ENCODE data around the gene PLEKHS1. TPM values are rescaled to one million over a fixed set of nuclear protein-coding genes. Genes with fewer than 3 reads are reported as not detected.
A peak's percentile ranks its signal among the peaks of the same experiment; 100 is the strongest.
"Not testable (repeated sequence)": the region's sequence is repeated elsewhere in the genome, so short reads cannot be mapped to it uniquely, and the experiment has no call there.

PLEKHS1 gene
- total RNA-seq, 1 donor, result not detected

DNA sequence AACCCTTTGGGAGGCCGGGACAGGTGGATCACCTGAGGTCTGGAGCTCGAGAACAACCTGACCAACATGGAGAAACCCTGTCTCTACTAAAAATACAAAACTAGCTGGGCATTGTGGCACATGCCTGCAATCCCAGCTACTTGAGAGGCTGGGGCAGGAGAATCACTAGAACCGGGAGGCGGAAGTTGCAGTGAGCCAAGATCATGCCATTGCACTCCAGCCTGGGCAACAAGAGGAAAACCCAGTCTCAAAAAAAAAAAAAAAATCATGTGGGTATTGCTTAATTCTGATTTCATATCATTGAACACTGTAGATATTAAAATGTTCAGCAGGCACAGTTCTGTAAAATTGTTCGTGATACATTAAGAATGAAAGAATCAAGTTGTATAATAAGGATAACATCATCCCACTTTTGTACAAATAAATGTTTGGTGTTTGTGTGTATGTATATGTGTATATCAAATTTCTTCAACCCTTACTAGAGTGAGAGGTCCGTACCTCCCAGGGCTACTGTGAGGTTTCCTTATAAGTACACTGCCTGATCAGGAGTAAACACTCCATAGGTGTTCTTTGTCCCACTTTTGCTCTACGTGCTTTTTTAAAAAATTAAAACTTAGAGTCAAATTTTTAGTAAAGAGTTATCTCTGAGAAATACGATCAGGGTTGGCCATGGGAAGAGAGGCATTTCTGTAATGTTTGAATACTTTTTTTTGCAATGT lies 31.7 kb downstream of the PLEKHS1 start:
- no peak for DNase-seq (ENCODE audit: low read depth in 2 of 3, low spot score in 2 of 3)

DNA sequence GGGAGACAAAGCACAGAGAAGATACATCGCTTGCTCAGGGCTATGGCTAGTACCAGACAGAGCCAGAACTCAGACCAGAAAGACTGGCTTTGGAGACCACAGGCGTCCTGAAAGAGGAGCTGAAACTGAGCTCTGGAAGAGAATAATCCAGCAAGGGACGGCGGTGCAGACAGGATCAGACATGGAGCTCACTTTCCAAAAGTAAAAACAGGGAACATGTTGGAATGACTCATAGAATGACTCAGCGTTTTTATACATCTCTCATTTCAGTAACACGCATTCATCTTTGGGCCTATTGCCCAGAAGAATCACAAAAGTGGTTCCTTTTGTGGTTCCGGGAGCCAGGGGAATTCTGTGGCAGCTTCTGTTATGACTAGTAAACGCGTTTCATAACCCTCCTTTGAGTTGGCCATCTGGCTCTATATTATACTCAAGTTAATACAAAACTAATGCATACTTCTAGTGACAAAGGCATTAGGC lies 37.2 kb downstream of the PLEKHS1 start:
- peak in 2 of 3 donors; percentile 40 to 52 for DNase-seq (ENCODE audit: low read depth in 2 of 3, low spot score in 2 of 3)

DNA sequence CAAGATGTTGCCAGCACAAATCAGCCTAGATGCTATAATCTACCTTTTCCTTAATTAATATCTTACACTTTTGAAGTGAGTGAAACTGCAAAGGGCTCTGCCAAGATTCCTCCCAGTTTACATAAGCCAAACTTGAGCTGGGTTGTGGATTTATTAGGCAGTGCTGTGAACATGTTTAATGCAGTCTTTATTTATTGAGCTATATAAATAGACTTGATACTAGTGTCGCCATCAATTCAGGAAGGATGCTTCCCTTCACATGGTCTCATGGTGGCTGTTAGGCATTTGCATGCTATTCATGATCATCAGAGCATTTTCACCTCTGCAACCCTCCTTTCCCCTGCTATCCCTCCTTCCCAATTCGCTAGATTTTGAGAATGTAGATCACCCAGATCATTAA lies 40.2 kb downstream of the PLEKHS1 start:
- no peak for DNase-seq (ENCODE audit: low read depth in 2 of 3, low spot score in 2 of 3)

DNA sequence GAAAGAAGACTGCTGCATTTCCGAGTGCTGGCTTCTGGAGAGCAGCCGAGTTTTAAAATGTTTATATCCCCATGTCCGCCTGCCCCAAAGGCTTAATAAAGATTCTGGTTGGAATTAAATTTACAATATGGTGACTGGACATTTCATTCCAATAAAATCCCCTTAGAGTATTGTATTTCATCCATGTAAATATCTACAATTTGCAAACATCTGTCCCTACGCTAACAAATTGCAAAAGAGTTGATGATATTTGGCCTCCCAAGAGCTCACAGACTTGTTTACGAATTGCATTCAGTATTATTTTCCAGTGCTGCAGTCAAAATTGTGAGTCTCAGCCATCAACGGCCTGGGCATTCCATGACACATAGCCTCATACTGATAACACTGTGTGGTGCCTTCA lies 50.1 kb downstream of the PLEKHS1 start:
- DNase-seq (ENCODE audit: low read depth in 2 of 3, low spot score in 2 of 3), result no peak

DNA sequence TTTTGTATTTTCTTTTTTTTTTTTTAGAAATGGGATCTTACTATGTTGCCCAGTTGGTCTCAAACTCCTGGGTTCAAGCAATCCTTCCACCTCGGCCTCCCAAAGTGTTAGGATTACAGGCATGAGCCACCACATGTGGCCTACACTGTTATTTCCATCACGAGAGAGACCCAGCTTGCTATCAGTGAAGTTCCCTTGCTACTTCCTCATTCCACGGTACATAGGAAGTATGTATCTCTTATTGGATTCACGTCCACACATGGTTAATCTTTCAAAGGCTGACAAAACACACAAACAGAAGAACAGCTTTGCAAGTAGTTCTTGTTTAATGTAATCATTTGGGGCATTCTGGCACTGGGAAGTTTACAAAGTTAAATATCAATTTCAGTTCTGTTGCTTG lies 51.5 kb downstream of the PLEKHS1 start:
- DNase-seq (ENCODE audit: low read depth in 2 of 3, low spot score in 2 of 3), result peak in 2 of 3 donors; percentile 10 to 70

DNA sequence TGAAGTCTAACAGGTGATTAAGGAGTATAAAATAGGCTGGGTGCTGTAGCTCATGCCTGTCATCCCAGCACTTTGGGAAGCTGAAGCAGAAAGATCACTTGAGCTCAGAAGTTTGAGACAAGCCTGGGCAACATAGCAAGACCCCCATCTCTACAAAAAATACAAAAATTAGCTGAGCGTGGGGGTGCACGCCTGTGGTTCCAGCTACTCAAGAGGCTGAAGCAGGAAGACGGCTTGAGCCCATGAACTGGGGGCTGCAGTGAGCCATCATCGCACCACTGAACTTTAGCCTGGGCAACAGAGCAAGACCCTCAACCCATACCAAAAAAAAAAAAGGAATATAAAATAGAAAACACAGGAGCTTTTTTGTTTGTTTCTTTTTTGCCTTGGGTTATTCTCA lies 55.0 kb downstream of the PLEKHS1 start:
- no peak for DNase-seq (ENCODE audit: low read depth in 2 of 3, low spot score in 2 of 3)

DNA sequence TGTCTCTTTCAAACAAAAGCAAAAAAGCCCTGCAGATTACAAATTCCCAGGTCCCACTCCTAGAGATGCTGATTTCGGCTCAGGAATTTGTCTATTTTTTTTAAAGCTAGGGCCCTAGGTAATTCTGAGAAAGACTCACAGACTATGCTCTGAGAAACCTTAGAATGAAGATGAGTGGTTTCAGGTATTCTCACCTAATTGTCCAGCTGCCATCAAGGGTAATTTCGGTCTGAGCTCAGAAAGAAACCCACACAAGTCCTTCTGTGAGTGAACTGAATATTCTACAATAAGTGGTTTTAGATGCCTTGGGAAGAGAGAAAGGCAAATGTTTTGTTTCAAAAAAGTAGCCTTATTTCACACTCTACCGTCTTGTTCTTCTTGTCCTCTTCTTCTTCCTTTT lies 56.7 kb downstream of the PLEKHS1 start:
- no peak for DNase-seq (ENCODE audit: low read depth in 2 of 3, low spot score in 2 of 3)

DNA sequence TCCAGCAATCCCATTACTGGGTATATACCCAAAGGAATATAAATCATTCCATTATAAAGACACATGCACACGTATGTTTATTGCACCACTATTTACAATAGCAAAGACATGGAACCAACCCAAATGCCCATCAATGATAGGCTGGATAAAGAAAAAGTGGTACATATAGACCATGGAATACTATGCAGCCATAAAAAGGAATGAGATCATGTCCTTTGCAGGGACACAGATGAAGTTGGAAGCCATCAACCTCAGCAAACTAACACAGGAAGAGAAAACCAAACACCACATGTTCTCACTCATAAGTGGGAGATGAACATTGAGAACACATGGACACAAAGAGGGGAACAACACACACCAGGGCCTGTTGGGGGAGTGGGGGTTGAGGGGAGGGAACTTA lies 63.2 kb downstream of the PLEKHS1 start:
- DNase-seq (ENCODE audit: low read depth in 2 of 3, low spot score in 2 of 3), result not testable (repeated sequence)

DNA sequence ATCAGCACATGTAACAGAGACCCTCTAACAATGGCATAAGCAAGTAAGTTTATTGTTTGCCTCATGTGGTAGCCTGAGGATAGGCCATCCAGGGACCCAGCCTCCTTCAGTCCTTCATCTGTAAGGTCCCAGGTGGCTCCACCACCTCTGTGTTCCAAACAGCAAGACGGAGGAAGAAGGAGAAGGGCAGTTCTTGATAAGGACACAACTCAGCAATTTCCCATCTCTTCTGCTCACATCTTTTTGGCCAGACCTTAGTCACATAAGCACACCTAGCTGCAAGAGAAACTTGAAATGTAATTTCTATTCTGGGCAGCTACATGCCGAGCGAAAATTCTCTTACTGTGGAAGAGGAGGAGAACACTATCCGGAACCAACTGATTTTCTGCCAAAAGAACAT lies 68.5 kb downstream of the PLEKHS1 start:
- DNase-seq (ENCODE audit: low read depth in 2 of 3, low spot score in 2 of 3), result no peak

DNA sequence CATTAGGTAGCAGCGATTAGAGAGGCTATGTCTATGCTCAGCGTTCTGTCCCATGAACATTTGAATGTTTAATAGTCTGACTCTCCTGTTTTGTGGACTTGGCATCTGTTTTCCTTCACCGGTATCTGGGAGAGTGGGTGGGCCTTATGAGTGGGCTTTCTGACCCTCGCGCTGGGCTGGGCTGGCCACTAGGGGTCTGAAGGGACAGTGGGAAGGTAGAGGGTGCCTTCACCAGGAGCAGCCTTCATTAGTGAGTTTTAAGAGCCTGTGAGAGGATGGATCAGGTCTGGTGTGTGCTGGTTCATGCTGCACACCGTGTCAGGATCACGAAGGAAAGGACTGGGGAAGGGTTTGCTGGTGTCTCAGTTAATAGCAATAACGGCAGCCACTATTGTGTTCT lies 69.0 kb downstream of the PLEKHS1 start:
- DNase-seq (ENCODE audit: low read depth in 2 of 3, low spot score in 2 of 3), result no peak

DNA sequence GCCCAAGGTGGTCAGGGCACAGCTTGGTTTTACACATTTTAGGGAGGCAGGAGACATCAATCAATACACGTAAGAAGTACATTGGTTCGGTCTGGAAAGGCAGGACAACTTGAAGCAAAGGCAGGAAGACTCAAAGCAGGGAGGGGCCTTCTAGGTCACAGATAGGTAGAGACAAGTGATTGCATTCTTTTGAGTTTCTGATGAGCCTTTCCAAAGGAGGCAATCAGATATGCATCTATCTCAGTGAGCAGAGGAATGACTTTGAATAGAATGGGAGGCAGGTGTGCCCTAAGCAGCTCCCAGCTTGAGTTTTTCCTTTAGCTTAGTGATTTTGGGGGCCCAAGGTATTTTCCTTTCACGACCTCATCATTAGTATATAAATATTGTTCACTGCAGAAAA lies 69.8 kb downstream of the PLEKHS1 start:
- DNase-seq (ENCODE audit: low read depth in 2 of 3, low spot score in 2 of 3), result not testable (repeated sequence)

DNA sequence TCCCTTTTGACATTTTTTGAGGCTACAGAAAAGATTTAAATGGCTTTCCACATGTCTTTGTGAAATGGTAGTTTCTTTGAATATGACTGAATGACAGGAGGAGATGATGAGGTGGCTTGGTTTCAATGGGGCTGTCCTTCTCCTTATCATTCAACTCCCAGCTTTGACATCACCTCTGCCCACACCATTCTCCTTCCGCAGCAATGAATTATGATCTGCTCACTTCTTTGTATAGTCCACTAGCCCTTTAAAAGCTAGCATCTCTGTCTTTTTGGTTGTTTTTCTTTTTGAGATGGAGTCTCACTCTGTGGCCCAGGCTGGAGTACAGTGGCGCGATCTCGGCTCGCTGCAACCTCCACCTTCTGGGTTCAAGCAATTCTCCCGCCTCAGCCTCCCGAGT lies 70.7 kb downstream of the PLEKHS1 start:
- DNase-seq (ENCODE audit: low read depth in 2 of 3, low spot score in 2 of 3), result no peak

DNA sequence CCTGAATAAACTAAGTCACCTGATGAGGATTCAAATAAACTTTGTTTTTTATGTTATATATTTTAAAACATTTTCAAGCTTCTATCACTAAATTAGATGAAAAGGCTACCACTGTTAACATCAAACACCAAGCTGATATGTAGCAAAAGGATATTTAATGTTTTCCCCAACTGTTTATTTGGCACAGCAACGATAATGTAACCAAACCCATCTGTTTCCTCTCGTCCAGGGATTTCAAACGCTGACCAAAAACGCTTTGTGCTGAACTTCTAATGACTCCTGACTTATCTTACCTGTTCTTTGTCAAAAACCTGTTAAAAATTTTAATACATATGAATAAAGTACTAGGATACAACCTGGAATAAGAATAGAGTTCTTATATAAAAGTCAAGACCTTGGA lies 71.9 kb downstream of the PLEKHS1 start:
- no peak for DNase-seq (ENCODE audit: low read depth in 2 of 3, low spot score in 2 of 3)

DNA sequence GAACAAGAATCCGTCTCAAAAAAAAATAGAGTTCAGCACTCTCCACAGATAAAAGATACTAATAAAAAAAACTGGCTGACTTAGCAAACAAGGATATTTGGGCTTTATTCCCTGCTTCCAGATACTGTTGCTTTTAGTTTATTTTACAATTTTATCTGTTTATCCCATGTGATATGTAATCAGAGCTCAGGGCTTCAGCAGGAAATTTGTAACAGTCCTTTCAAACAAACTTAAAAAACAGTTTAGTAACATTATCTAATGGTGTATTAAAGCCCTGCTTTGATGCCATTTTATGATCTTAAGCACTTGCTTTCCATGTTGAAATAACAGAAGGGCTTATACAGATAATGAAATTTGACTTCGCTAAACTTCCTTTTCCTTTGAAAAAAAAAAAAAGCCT lies 74.3 kb downstream of the PLEKHS1 start:
- DNase-seq (ENCODE audit: low read depth in 2 of 3, low spot score in 2 of 3), result no peak

DNA sequence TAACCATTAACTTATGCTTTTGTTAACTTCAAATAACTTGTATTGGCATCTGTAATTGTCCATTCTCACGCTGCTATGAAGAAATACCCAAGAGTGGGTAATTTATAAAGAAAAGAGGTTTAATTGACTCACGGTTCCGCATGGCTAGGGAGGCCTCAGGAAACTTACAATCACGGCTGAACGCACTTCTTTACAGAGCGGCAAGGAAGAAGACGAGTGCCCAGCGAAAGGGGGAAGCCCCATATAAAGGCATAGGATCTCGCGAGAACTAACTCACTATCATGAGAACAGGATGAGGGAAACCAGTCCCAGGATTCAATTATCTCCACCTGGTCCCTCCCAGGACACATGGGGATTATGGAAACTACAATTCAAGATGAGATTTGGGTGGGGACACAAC lies 77.1 kb downstream of the PLEKHS1 start:
- DNase-seq (ENCODE audit: low read depth in 2 of 3, low spot score in 2 of 3), result not testable (repeated sequence)

Small RNA genes within 50 kb of the gene (small RNA-seq; reads per million reads assigned to genes)
- gene RF00560, result not detected

Other genes with a start within 250 kb of the PLEKHS1 start
- 0.27 TPM for gene HABP2, start 198.6 kb upstream of the PLEKHS1 start, total RNA-seq
- gene NRAP, start 87.6 kb upstream of the PLEKHS1 start, total RNA-seq, result not detected
- gene CASP7, start 71.8 kb upstream of the PLEKHS1 start, total RNA-seq, result 8.6 TPM
- 3.8 TPM for gene DCLRE1A, start 102.4 kb downstream of the PLEKHS1 start, total RNA-seq
- gene NHLRC2, start 103.0 kb downstream of the PLEKHS1 start, total RNA-seq, result 12.1 TPM

Data from hematopoietic multipotent progenitor cell (in vitro differentiated cells).